GM21825 (cell line): ENCODE measurements around the gene TACC2.
"Not testable (repeated sequence)": the region's sequence is repeated elsewhere in the genome, so short reads cannot be mapped to it uniquely, and the experiment has no call there.

Experiments
- ATAC-seq: cut with Tn5 transposase; IDR thresholded peaks from one replicate; pipeline ENCODE4 v1.9.1; 2021; ENCODE audit warnings: mild to moderate bottlenecking, moderate library complexity; ENCODE audit not compliant: unreplicated experiment

TACC2 gene

DNA sequence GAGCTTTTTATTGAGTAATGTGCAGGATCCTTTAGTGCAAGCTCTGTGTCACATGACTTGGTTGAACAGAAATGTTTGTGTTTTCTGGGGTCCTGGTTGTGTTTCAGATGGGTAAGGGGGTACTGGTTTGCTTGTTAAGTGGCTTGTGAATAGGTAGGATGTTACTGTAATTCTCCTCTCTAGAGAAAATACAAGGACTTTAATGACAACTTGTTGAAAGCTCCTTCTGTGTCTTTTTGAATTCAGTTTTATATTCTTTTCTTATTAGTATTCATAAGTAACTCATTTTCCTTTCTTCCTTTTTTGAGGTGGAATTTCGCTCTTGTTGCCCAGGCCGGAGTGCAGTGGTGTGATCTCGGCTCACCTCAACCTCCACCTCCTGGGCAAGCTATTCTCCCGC, 196.7 kb downstream of the TACC2 start:
- ATAC-seq = no peak

DNA sequence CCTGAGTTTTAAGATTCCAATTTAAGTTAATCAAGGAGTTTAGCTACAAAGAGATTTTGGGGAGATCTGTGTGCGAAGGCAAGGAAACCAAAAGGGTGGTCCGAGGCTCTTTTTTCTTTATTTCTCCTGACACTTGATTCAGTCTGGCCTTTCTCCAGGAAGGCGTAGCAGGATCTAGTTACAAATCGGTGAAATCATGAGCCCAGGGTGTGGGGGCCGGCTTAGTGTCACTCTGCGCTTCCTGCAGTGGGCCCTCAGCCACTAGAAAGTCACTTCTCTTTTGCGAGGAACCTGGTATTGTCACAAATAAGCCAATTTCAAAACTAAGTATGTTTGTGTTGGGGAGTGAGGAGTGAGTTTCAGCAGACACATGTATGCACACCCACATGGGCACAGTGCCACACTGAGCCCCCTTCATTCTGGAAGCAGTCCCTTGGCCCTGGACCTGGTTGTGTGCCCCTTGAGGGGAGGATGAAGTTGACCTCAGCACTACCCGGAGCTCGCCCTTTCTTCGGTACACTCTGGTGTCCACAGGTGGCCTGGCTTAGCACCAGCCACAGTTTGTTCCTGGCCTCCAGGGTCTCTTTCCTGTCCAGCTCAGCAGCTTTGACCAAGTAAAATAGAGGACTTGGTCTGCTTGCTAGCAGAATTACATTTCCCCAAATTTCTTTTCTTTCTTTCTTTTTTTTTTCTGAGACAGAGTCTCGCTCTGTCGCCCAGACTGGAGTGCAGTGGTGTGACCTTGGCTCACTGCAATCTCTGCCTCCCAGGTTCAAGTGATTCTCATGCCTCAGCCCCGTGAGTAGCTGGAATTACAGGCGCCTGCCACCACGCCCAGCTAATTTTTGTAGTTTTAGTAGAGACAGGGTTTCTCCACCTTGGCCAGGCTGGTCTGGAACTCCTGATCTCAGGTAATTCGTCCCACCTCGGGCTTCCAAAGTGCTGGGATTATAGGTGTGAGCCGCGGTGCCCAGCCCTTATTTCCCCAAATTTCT, 198.2 kb downstream of the TACC2 start:
- ATAC-seq = no peak

DNA sequence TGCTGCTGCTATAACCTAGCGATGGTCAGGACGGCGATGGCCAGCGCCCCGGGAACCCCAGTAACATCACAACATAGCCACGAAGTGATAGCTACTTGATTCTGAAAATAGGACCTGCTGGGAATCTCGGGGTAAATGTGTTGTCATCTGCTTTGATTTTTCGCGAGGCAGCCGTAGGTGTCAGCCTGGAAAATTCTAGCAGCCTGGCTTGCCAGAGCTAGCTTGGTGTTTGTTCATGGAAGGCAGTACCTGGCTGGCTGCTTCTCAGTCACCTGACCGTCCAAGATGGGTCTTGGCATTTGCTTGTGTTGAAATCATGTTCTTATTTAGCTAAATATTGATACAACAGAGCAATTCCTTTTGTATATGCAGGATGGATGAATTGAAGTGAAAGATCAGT, 199.7 kb downstream of the TACC2 start:
- no peak for ATAC-seq

DNA sequence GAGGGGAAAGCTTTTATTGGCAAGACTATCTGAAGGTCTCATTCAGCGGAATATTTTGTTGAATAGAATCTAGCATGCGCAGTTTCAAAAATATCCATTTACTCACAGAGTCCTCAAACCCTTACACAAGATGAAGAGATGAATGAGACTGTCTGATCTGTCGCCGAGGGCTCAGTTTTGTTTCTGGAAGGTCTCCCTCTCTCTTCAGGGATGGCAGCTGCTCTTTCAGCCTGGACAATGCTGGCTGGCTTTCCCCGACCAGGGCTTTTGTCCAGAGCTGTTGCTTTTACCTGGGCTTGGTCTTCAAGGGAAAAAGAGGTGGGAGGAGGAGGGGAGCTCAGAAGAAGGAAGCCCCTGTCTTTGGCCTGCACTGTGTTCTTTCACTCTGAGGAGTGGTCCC, 200.2 kb downstream of the TACC2 start:
- ATAC-seq = no peak

DNA sequence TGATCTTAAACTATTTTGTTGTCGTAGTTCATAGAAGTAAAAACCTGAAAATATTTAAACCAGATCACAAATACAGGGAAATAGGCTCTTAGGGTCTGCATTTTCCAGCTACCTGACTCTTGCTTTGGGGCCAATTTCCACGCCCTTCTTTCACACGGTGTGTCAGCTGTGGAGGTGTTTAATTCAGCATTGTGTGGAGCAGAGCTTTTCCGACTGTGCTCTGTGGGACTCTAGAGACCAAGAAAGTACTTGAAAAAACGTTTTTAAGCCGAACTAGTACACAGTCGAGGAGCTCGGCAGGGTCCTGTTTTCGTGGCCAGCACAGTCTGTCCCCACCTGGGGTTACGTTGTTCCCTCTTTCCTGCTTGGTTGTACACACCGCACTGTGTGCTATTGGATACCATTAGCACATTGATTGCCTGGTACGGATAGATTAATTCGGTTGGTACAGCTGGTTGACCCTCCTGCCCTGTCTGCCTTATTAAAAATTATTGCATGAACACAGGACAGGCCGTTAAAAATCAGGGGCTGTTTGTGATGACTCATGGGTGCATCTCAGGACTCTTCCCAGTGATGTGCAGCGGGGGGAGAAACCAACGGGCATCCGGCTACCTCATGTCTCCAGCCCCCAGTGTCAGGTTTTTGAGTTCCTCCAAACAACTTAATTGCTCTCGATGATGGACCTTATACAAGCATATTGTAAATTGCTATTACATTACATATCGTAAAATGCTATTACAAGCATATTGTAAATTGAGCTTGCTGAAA, 201.4 kb downstream of the TACC2 start:
- ATAC-seq = no peak

DNA sequence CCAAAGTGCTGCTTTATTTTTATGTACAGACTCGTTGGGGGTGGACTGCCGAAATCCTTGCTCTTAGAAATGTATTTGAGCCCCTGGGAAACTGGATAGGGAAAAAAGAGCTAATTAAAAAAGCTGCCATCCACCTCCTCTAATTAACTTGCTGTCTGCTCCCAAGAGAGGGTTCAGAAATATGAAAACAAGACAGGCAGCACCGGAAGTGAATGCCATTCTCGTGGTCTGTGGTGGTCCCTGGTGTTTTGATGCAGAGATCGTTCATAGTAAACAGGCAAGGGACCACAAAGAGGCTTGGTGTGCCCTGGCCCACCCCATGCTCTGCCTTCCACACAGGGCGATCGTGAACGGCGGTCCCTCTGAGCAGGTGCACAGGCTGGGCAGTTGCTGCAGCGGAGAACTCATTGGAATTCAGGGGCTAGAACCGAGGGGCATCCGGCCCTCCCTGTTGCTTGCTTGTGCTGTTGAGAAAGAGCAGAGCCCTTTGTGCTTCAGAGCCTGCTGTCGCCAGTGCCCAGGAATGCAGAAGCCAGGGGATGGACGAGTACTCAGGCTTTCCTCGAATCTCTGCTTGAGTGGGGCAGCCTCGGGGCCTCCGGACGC, 203.1 kb downstream of the TACC2 start:
- no peak for ATAC-seq

DNA sequence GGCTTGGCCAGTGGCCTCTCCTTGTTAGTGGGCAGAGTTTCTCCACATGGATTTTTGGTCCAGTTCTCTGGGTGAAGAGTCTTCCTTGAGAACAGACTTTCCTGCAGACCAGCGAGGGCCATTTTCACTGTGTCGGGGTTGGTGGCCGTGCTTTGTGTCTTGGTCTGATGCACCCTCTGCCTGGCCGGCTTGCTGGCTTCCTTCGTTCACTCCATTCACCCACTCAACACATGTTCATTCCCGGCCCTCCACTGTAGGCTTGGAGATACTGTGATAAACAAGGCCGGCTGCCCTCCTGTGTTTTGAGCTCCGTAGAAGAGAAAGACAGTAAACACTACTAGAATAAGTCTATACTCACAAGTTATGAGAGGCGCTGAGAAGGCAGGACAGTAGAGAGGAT, 205.3 kb downstream of the TACC2 start:
- no peak for ATAC-seq

DNA sequence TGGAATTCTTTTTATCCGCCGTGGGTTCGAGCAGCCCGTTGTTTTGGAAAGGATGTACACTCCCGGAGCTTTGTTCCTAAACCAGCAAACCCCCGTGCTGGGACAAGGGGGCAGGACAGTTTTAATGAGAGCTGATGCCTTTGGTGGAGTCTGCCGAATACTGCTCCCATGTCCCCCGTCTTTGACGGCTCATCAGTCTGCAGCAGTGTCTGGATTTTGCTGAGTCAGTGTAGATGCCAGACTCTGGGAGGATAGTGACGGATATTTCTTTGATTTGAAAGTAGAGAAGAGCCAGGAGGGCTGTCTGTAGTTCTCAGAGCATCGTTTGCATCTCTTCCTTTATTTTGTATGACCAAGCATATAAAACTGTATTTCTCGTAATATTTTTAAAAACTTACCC, 207.3 kb downstream of the TACC2 start:
- no peak for ATAC-seq

DNA sequence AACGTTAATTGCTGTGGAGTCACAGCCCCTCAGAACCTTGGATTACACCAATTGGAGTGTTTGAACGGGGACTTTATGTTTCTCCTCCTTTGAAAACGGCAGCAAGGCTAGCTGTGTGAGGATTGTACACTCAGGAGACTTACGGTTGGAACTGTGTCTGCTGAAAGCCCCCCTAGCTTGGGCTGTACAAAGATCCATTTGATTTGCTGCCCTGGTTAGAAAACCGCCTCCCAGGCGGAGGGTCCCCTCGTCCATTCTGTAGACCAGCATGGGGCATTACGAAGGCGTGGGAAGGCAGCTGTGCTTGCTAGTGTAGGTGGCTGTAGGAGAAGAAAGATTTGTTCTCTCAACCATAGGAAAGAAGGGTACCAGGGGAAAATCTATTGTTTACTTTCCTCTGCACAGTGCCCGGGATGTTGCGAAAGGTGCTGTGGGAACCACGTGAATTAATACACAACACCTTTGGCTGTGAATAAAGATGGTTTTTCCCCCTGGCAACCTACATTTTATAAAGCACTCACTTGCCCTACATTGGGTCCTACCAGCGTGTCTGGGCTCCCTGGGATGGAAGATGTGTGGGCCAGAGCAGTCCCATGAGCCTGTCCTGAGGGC, 208.8 kb downstream of the TACC2 start:
- ATAC-seq = no peak

DNA sequence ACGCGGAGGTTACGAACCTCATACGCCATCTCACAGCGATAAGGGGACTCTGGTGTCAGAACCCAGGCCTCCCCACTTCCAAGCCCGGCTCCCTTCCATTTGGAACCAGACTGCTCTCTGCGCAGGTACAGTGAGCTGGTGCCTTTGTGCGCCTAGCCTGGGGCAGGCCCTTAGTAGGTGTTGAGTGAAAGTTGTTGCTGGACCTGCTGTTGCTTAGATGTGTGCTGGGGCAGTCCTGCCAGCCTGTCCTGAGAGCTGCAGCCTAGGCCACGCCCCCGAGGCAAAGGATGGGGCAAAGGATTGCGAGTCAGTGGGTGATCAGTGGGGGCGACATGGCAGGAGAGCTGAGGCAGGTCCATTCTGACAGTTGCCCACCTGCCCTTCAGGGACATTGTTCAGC, 209.7 kb downstream of the TACC2 start:
- no peak for ATAC-seq

DNA sequence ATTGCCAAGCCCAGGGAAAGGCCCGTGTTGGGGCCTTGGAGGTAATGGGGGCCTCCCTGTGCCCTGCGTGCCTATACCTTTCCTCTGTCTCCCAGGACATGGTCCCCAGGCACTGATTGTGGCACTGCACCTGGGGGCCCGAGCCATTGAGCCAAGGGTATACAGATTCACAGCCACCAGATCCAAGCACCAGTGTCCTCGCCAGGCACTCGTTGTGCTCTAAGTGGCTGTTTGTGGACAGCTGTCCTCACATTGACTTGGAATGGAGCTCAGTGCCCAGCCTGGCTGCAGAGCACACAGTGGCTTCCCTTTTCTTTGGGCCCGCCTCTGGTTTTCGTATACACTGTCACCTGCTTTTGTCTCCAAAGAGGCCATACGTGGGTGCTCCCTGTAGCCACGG, 210.1 kb downstream of the TACC2 start:
- no peak for ATAC-seq

DNA sequence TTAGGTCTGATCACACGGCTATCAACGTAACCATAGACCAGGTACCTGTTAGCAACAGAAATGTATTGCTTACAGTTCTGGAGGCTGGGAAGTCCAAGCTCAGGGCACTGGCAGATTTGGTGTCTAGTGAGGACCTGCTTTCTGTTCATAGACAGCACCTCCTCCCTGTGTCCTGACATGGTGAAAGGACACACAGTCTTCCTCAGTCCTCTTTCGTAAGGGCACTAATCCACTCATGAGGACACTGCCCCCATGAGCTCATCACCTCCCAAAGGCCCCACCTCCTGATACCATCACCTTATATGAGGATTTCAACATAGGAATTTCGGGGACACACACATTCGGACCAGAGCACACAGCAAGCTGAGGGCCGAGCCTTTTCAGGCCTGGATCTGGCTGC, 210.7 kb downstream of the TACC2 start:
- ATAC-seq = no peak

DNA sequence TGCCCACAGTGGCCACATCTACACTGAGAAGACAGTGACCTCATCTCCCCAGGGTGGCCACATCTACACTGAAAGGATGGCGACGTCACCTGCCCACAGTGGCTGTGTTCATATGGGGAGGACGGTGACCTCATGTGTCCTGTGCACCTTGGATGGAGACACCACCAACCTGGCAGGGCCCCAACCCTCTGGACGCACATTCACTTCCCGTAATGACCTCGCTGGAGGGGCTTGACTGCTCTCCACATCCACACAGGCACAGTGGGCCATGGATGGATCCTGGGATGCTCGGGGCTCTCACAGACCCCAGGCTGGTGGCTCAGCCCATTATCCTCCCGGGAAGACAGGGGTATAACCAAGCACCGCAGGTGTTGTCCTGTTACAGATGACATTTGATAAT, 212.4 kb downstream of the TACC2 start:
- ATAC-seq = no peak

DNA sequence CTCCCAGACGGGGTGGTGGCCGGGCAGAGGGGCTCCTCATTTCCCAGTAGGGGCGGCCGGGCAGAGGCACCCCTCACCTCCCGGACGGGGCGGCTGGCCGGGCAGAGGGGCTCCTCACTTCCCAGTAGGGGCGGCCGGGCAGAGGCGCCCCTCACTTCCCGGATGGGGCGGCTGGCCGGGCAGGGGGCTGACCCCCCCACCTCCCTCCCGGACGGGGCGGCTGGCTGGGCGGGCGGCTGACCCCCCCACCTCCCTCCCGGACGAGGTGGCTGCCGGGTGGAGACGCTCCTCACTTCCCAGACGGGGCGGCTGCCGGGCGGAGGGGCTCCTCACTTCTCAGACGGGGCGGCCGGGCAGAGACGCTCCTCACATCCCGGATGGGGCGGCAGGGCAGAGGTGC, 214.2 kb downstream of the TACC2 start:
- ATAC-seq = not testable (repeated sequence)

DNA sequence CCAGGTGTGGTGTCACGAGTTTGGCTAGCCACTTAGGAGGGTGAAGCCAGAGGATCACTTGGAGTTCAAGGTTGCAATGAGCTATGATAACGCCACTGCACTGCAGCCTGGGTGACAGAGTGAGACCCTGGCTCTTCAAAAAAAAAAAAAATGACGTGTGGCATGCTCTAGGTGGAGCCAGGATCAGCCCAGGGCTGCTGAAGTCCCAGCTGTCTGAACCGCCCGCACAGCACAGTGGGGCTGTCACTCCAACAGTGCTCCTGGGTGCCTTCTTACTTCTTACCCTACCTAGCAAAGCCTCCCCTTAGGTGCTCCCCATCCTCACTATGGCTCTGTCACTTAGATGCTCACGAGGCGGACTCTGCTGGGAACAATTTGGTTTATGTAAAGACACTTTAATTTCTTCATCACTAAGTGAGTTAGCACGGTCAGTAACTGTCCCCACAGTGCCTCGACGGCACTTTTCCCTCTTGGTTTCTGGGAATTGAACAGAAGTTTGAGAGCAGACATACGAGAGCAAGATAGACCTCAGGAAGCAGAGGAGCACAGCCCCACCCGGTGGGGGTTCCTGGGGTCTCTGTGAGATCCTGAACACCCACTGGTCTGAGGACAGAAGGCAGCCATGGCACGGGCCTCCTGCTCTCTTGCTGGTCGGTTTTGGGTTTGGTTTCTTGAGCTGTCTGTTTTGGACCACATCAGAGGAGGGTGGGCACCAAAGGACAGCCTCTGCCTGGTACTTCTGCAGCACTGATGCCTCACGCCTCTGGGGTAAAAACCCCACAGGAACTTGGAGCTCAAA, 215.9 kb downstream of the TACC2 start:
- ATAC-seq = no peak

DNA sequence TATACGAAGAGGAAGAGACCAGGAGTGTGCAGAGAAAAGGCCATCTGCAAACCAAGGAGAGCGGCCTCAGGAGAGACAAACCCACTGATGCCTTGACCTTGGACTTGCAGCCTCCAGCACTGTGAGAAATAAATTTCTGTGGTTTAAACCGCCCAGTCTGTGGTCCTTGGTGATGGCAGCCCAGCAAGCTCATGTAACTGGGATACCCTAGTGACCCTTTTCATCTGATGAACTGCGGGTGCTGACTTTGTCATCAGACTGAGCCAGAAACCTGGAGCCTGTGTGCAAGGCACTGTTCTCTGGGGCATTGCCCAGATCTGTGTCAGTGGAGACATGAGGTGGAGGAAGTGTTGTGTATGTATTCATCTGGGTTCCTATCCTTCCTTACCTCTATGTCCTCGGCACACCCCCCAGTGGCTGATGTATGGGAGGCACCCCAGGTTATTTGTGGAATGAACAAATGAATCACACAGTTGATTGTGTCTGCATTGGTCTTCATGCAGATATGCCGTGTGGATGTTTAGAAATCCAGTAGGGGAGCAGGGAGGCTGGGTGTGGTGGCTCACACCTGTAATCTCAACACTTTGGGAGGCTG, 217.6 kb downstream of the TACC2 start:
- no peak for ATAC-seq

DNA sequence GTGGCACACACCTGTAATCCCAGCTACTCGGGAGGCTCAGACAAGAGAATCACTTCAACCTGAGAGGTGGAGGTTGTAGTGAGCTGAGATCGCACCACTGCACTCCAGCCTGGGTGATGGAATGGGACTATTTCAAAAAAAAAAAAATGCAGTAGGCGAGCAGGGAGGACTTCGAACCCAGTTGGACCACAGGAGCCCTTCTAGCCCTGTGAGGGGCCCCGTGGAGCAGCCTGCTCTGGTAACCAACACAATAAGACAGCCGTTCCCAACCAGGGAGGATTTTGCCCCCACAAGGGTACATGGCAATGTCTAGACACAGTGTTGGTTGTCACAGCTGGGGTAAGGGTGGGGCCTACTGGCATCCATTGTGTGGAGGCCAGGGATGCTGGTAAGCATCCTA, 218.2 kb downstream of the TACC2 start:
- no peak for ATAC-seq

DNA sequence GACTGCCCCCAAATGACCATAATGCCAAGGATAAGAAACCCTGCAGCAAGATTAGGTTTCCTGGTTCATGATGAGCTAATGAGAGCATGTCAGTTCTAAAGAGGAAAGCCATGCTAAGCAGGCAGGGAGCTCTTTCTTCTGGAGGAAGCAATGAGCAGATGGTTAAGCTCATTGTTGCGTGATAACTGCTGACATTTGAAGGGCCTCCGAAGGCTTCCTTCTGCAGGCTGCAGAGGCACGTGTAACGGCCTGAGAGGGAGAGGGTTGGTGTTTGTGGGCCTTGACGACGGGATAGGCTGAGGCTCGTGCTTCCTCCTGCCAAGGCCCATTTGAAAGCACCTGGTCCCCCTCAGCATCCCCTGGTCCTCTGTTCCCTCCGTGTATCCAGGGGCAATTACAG, 218.6 kb downstream of the TACC2 start:
- ATAC-seq = no peak

DNA sequence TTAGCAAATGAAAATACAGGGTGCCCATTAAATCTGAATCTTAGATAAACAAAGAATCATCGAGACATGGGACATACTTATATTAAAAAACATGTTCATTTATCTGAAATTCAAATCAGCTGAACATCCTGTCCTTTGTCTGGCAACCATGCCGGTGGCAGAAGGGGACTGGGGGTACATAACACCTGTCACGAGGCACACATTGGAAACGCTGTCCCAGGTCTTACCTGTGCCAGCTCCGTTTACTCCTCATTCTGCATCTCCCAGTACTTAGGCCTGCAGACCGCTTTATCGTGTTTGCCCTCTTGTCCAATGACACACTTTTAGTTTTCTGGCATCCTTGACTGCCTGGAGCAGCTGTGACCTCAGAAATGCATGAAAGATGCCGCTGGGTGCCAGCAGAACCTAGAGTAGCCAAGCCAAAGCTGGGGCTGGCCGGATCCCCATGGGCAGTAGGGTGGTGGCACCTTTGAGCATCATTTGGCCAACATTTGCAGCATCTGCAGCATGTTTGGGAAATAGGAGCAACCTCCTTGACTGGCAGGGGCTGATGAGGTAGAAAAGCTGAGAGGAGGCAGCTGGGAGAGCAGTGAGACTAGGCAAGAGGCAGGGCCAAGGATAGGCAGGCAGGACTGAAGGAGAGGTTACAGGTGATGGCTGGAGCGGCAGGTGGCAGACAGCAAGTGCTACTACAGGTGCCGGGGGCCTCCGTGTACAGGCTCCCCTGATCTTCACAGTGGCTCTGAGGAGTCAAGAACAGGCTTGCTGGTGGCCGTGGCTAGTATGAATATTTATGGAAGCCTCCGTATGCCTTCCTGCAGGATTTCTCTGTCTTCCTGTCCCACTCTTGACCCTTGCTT, 219.8 kb downstream of the TACC2 start:
- ATAC-seq = no peak
